ENCODE data around the gene NUBPL.

- TF ChIP-seq POLR2A (IDR thresholded peaks at IDR 0.05; ENCODE audit: low read depth, low read length) (no peak), POLR2AphosphoS5 (IDR thresholded peaks at IDR 0.05; ENCODE audit: low read depth, low read length) (no peak), PAX5 (IDR thresholded peaks at IDR 0.05; ENCODE audit: insufficient read depth, low read length, severe bottlenecking) (no peak), TAF1 (IDR thresholded peaks at IDR 0.05; ENCODE audit: low read depth, low read length) (no peak), SPI1 (IDR thresholded peaks at IDR 0.05; ENCODE audit: low read depth, low read length) (no peak)
Measured at GRCh38 chr14:31582286-31582691, 21.1 kb downstream of the NUBPL start.
